Right atrium auricular region (tissue), 2 donors: ENCODE results near the gene RNU5B-1. TPM values are rescaled to one million over a fixed set of nuclear protein-coding genes. Genes with fewer than 3 reads are reported as not detected.
A peak's percentile ranks its signal among the peaks of the same experiment; 100 is the strongest.

ENCODE experiments used
- DNase-seq: peaks from one replicate; pipeline ENCODE4 v3.0.0-alpha.2; 2019; ENCODE audit warnings: low spot score
- H3K27ac ChIP-seq, 2 donors: fragments of 200-600 bp; sonication (generic); 1 replicate in 1 of 2; 2 replicates in 1 of 2; pipeline ENCODE4 v1.5.1; 2016 to 2019
- H3K27me3 ChIP-seq, 2 donors: fragments of 200-600 bp; sonication (generic); one replicate each; pipeline versions ENCODE4 v1.5.1 to v1.6.0; 2017 to 2019
- H3K36me3 ChIP-seq: fragments of 200-600 bp; sonication (generic); one replicate; pipeline ENCODE4 v1.5.1; 2016
- H3K4me1 ChIP-seq, 2 donors: fragments of 200-600 bp; sonication (generic); one replicate each; pipeline versions ENCODE4 v1.5.1 to v1.6.0; 2017 to 2019
- H3K4me3 ChIP-seq, 2 donors: fragments of 200-600 bp; sonication (generic); 1 replicate in 1 of 2; 2 replicates in 1 of 2; pipeline ENCODE4 v1.5.1; 2017 to 2019; ENCODE audit warnings: mild to moderate bottlenecking in 1 of 2, moderate library complexity in 1 of 2
- H3K9me3 ChIP-seq, 2 donors: fragments of 200-600 bp; sonication (generic); one replicate each; pipeline ENCODE4 v1.5.1; 2019
- total RNA-seq, 2 donors: library from RNA; depleted of rRNA; stranded (reverse); fragments of >200 nt; gene quantifications; one replicate each; pipeline ENCODE4 v1.1.0, GENCODE V29; 2016
- TF ChIP-seq, protein P1 (sequence below), 2 donors: fragments of 200-600 bp; sonication (generic); IDR thresholded peaks; one replicate each; pipeline ENCODE4 v1.5.1; 2019; ENCODE audit warnings: antibody characterized with exemption in 2 of 2

RNU5B-1 gene
- total RNA-seq, 2 donors from 2014 or later: not detected

- no peaks in the 10 kb centered on the region for H3K27me3 ChIP-seq
- H3K4me3 ChIP-seq: peak overlapping the region; percentile 55 to 72
- TF ChIP-seq, protein P1, sequence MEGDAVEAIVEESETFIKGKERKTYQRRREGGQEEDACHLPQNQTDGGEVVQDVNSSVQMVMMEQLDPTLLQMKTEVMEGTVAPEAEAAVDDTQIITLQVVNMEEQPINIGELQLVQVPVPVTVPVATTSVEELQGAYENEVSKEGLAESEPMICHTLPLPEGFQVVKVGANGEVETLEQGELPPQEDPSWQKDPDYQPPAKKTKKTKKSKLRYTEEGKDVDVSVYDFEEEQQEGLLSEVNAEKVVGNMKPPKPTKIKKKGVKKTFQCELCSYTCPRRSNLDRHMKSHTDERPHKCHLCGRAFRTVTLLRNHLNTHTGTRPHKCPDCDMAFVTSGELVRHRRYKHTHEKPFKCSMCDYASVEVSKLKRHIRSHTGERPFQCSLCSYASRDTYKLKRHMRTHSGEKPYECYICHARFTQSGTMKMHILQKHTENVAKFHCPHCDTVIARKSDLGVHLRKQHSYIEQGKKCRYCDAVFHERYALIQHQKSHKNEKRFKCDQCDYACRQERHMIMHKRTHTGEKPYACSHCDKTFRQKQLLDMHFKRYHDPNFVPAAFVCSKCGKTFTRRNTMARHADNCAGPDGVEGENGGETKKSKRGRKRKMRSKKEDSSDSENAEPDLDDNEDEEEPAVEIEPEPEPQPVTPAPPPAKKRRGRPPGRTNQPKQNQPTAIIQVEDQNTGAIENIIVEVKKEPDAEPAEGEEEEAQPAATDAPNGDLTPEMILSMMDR (IDR thresholded peaks at IDR 0.05): no peak
- peak overlapping the region; percentile 88 to 90 for H3K27ac ChIP-seq
- no peaks in the 10 kb centered on the region for H3K36me3 ChIP-seq
- H3K9me3 ChIP-seq: no peaks in the 10 kb centered on the region
- no peak for DNase-seq
- peaks cover 0 to 22% of the 10 kb centered on the region in 2 donors for H3K4me1 ChIP-seq
These were observed 19.0 kb upstream of the RNU5B-1 start for GRCh38 chr15:65285291-65286068.

- TF ChIP-seq, protein P1 (IDR thresholded peaks at IDR 0.05): no peak
- peaks cover 0 to 22% of the 10 kb centered on the region in 2 donors for H3K4me1 ChIP-seq
- H3K27me3 ChIP-seq: no peaks in the 10 kb centered on the region
- no peak for DNase-seq
- no peaks in the 10 kb centered on the region for H3K36me3 ChIP-seq
- peak overlapping the region; percentile 55 to 72 for H3K4me3 ChIP-seq
- H3K9me3 ChIP-seq: no peaks in the 10 kb centered on the region
- peak overlapping the region; percentile 88 to 90 for H3K27ac ChIP-seq
These were observed 18.3 kb upstream of the RNU5B-1 start for GRCh38 chr15:65286069-65286703.

- TF ChIP-seq, protein P1 (IDR thresholded peaks at IDR 0.05): peak in 1 of 2 donors; percentile 80
These were observed 17.6 kb upstream of the RNU5B-1 start, which contains the start of gene PARP16 for GRCh38 chr15:65286704-65287519. Gene PARP16 (minus strand): TSS chr15:65286883. CDS start chr15:65286426, 457 bp downstream.

DNA sequence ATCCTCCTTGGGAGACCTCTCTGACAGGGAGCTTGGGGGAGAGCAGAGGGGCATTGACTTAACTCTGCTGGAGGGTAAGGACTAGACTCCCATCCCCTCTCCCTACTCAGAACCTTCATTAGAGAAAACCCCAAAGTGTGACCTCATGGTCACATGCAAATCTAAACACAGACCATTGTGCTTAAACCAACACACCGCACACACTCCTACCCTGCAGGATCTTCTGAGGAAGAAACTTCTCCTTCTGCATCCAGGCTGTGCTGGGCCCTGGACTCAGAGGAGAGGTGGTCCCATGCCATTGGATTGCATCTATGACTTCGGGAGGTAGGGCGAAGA, 17.0 kb upstream of the RNU5B-1 start:
- TF ChIP-seq, protein P1 (IDR thresholded peaks at IDR 0.05): no peak
- H3K9me3 ChIP-seq: no peaks in the 10 kb centered on the region
- DNase-seq: no peak
- no peaks in the 10 kb centered on the region for H3K27me3 ChIP-seq
- H3K4me1 ChIP-seq: peaks cover 0 to 22% of the 10 kb centered on the region in 2 donors
- peak overlapping the region; percentile 88 to 90 for H3K27ac ChIP-seq
- H3K4me3 ChIP-seq: no peak overlapping the region
- no peaks in the 10 kb centered on the region for H3K36me3 ChIP-seq

More at GRCh38 chr15:65286704-65287519, 17.6 kb upstream of the RNU5B-1 start, which contains the start of gene PARP16:
- Histone ChIP-seq H3K4me1 (peaks cover 0 to 22% of the 10 kb centered on the region in 2 donors), H3K4me3 (peak within 1 kb of the TSS; percentile 55 to 72), H3K27ac (peak within 1 kb of the TSS; percentile 88 to 90), H3K9me3 (no peaks in the 10 kb centered on the region), H3K27me3 (no peaks in the 10 kb centered on the region), H3K36me3 (no peaks in the 10 kb centered on the region)
- peak; percentile 85 for DNase-seq

DNA sequence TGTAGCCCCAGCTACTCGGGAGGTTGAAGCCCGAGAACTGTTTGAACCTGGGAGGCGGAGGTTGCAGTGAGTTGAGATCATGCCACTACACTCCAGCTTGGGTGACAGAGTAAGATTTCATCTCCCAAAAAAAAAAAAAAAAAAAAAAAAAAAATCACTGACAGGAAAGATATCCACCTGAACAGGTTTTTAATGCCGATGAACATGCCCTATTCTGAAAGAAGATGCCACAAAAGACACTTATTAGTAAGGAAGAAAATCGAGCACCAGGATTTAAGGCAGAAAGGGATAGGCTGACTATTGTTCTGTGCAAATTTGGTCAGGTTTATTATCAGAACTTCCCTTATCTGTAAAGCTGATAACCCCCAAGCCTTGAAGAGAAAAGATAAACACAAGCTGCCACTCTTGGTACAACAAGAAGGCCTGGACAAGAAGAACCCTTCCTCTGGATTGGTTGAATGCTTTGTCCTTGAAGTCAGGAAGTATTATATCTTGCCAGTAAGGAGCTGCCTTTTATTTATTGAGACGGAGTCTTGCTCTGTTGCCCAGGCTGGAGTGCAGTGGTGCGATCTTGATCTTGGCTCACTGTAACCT, 15.1 kb upstream of the RNU5B-1 start:
- Histone ChIP-seq H3K36me3 (no peaks in the 10 kb centered on the region), H3K4me3 (no peak overlapping the region), H3K9me3 (no peaks in the 10 kb centered on the region), H3K27ac (no peak overlapping the region), H3K4me1 (peaks cover 0 to 15% of the 10 kb centered on the region in 2 donors), H3K27me3 (no peaks in the 10 kb centered on the region)
- DNase-seq: no peak
- TF ChIP-seq, protein P1 (IDR thresholded peaks at IDR 0.05): no peak
